Muscle layer of duodenum (tissue), 2 donors: ENCODE results near the gene SDE2.

Source experiments
- H3K27ac ChIP-seq: one replicate; pipeline ENCODE4 v1.7.0; 2013; ENCODE audit warnings: mild to moderate bottlenecking, low read length
- H3K27me3 ChIP-seq: one replicate; pipeline ENCODE4 v1.7.0; 2013; ENCODE audit warnings: low read depth, mild to moderate bottlenecking, control low read depth, low read length
- H3K36me3 ChIP-seq, 2 donors: one replicate each; pipeline ENCODE4 v1.7.0; 2013; ENCODE audit warnings: low read length in 2 of 2, control low read depth in 1 of 2, mild to moderate bottlenecking in 1 of 2; ENCODE audit not compliant: insufficient read depth in 2 of 2, control insufficient read depth in 1 of 2
- H3K4me1 ChIP-seq, 2 donors: one replicate each; pipeline ENCODE4 v1.7.0; 2013; ENCODE audit warnings: low read length in 2 of 2, mild to moderate bottlenecking in 2 of 2, control low read depth in 1 of 2, moderate library complexity in 1 of 2; ENCODE audit not compliant: insufficient read depth in 2 of 2, control insufficient read depth in 1 of 2
- H3K4me3 ChIP-seq, 2 donors: one replicate each; pipeline ENCODE4 v1.7.0; 2013; ENCODE audit warnings: low read length in 2 of 2, low read depth in 1 of 2, mild to moderate bottlenecking in 1 of 2
- H3K9me3 ChIP-seq, 2 donors: one replicate each; pipeline ENCODE4 v1.7.0; 2013; ENCODE audit warnings: low read length in 2 of 2, control low read depth in 1 of 2, mild to moderate bottlenecking in 1 of 2; ENCODE audit not compliant: control insufficient read depth in 1 of 2
- donor health status: healthy.

SDE2 gene

DNA sequence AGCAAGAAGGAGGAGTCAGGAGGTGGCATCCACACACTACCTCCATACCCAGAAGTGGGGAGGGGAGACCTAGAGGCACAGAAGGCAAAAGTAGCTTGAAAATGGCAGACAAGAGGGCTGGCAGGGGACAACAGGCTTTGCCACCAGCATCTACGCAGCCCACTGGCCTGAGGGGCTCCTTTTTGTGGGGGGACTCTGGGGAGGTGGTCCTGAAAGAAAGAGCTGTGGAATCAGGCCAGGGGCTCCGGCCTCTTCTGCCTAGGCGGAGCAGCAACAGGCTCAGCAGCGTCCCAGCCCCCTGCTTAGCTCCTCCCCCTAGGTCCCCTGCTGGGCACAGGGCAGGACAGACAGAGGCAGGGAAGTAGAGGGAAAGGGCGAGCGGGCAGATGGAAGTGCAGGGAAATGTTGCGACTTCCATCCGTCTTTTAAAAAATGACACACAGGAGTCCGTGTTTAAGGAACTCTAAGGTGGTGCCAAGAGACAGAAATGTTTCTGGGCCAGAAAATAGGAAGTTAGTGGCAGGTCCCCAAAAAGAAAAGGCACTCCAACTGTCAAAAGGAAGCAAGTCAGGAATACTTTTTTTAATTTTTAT, 48.1 kb downstream of the SDE2 start:
- H3K27me3 ChIP-seq, result no peaks in the 10 kb centered on the region
- H3K36me3 ChIP-seq, result no peaks in the 10 kb centered on the region
- no peak overlapping the region for H3K27ac ChIP-seq
- H3K4me3 ChIP-seq, result no peak overlapping the region
- H3K9me3 ChIP-seq, result no peaks in the 10 kb centered on the region
- no peaks in the 10 kb centered on the region for H3K4me1 ChIP-seq

DNA sequence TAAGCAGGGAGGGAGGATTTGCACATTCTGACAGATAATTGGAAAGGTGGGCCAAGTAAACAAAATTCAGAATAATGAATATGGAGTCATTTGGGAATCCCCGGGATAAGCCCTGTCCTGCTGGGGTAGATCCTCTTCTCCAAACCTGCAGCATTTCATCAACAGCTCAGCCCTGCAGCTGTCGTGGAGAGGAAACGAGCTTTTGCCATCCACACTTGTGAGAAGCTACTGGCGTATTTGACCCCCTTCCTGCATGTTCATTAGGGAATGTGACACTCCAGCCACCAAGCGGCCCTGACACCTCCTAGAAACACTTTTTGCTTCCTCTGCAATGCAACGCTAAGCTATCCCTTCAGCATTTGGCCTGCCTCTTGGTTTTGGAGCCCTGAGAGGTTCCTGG, 50.1 kb downstream of the SDE2 start:
- Histone ChIP-seq H3K4me1 (no peaks in the 10 kb centered on the region), H3K27ac (no peak overlapping the region), H3K36me3 (no peaks in the 10 kb centered on the region), H3K4me3 (no peak overlapping the region), H3K9me3 (no peaks in the 10 kb centered on the region), H3K27me3 (no peaks in the 10 kb centered on the region)

DNA sequence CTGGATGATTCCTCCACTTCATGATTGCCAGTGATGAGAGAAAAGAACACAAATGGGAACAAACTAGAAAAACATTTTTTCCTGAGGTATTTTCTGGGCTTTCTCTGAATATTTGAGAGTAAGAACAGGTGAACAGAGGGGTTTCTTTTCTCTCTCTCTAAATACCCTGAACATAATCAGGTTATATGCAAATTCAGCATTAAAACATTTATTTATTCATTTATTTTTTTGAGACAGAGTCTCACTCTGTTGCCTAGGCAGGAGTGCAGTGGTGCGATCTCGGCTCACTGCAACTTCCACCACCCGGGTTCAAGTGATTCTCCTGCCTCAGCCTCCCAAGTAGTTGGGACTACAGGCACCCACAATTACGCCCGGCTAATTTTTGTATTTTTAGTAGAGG, 52.3 kb downstream of the SDE2 start:
- peaks cover 0 to 1% of the 10 kb centered on the region in 2 donors for H3K4me1 ChIP-seq
- no peak overlapping the region for H3K27ac ChIP-seq
- no peaks in the 10 kb centered on the region for H3K9me3 ChIP-seq
- H3K4me3 ChIP-seq, result no peak overlapping the region
- no peaks in the 10 kb centered on the region for H3K27me3 ChIP-seq
- no peaks in the 10 kb centered on the region for H3K36me3 ChIP-seq

DNA sequence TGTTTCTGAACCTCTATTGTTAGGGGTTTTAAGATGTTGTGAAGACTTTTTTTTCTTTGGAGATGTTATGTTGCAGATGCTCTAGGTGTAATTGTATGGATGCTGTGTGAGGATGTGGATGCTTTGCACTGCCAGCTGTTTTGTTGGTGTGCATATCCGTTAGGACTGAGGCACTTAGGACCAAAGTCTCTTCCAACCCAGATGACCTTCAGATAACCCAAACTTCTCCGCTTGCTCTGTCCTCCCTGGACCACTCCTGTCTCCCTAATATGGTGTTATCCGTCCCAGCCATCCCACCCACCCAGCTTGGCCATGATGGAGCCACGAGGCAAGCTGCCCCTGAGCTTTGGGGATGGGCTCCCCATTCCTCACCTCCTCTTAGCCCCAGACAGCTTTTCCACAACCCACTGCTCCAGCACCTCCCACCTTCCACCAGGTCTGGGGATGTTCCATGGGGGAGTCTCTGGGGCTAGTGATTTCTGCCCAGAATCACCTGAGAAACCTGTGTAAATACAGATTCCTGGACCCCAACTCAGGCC, 53.0 kb downstream of the SDE2 start:
- Histone ChIP-seq H3K27me3 (no peaks in the 10 kb centered on the region), H3K4me3 (no peak overlapping the region), H3K4me1 (peaks cover 0 to 8% of the 10 kb centered on the region in 2 donors), H3K9me3 (no peaks in the 10 kb centered on the region), H3K27ac (no peak overlapping the region), H3K36me3 (no peaks in the 10 kb centered on the region)

DNA sequence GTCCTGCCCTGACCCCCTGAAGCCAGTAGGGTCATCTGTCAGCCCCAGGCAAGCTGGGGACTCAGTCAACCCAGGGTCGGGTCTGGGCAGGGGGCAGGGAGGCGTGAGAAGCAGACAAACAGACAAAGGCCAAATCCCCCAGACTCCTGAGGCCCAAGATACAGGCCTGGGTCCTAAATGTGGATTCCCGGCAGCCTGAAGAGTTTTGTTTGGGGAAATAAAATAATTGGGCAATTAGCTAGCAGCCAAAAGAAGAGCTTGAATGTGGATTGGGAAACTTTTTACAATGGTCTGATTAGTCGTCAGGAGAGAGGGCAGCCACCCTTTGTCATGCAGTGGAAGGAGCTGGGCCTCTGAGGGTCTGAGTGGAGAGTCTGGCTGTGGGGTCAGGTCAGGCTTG, 53.6 kb downstream of the SDE2 start:
- Histone ChIP-seq H3K27ac (no peak overlapping the region), H3K4me1 (peaks cover 0 to 14% of the 10 kb centered on the region in 2 donors), H3K36me3 (no peaks in the 10 kb centered on the region), H3K4me3 (no peak overlapping the region), H3K27me3 (no peaks in the 10 kb centered on the region), H3K9me3 (no peaks in the 10 kb centered on the region)

DNA sequence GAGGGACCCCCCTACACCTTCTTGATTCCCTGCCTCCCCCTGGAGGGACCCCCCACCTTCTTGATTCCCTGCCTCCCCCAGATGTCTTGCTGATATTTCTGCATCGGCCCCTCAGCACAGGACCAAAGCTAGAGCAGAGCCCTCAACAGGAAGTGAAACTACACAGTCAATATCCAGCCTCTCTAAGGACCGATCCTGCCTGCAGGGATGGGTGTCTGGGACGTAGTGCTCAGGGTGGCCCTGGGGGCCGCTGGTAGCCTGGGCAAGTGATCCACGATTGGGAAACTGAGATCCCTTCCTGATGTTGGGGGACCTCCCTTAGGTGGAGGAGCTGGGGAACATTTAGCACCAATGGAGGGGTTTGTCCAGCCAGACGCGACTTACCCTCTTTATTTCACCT, 54.2 kb downstream of the SDE2 start:
- H3K9me3 ChIP-seq, result no peaks in the 10 kb centered on the region
- no peak overlapping the region for H3K27ac ChIP-seq
- H3K4me1 ChIP-seq, result peaks cover 0 to 17% of the 10 kb centered on the region in 2 donors

DNA sequence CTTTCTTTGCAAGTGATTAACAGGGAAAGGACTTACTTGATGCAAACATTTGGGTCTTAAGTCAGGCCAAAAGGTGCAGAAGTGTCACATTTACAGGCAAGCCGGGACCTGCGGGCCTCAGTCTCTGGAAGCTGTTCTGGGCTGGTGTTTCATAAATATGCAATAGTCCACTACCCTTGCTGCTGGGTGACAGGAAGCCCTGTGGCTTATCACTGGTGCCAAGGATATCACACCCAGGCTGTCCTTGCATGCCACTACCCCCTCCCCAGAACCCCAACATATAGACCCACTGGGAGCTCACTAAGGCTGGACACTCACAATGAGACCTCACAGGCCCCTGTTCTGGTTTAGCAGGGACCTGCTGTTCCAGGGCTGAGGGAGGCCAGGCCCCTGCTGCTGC, 54.8 kb downstream of the SDE2 start:
- no peaks in the 10 kb centered on the region for H3K9me3 ChIP-seq
- peaks cover 0 to 17% of the 10 kb centered on the region in 2 donors for H3K4me1 ChIP-seq
- no peaks in the 10 kb centered on the region for H3K27me3 ChIP-seq
- H3K4me3 ChIP-seq, result no peak overlapping the region
- H3K27ac ChIP-seq, result no peak overlapping the region
- no peaks in the 10 kb centered on the region for H3K36me3 ChIP-seq

More for the DNA sequence above, 54.2 kb downstream of the SDE2 start:
- Histone ChIP-seq H3K36me3 (no peaks in the 10 kb centered on the region), H3K4me3 (no peak overlapping the region), H3K27me3 (no peaks in the 10 kb centered on the region)

DNA sequence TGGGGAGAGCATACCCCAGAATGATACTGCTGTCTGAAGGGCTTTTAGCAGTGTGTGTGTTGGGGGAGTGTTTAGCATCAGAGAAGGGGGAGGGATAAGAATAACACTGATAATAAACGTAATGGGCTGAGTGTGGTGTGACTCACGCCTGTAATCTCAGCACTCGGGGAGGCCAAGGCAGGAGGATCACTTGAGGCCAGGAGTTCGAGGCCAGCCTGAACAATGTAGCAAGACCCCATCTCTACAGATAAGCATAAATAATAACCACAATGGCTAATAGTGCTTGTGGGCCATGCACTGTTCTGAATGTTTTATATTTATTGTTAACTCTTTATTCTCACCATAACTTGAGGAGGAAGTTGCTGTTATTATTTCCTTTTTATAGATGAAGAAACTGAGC, 55.6 kb downstream of the SDE2 start:
- H3K4me1 ChIP-seq, result peaks cover 0 to 17% of the 10 kb centered on the region in 2 donors
- no peaks in the 10 kb centered on the region for H3K9me3 ChIP-seq
- no peak overlapping the region for H3K4me3 ChIP-seq
- no peak overlapping the region for H3K27ac ChIP-seq
- H3K36me3 ChIP-seq, result no peaks in the 10 kb centered on the region
- H3K27me3 ChIP-seq, result no peaks in the 10 kb centered on the region

DNA sequence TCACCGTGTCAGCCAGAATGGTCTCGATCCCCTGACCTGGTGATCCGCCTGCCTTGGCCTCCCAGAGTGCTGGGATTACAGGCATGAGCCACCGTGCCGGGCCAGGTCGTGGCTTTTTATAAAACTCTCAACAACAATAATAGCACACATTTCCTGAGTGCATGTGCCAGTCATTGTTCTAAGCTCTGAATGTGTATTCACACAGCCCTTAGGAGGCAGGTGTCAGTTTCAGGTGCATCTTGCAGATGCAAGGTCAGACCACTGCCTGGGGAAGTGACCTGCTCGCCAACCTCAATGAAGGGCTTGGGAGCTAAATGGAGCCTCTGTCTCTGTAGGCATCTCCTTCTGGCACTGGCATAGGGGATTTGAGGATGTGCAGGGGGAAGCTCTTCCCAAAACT, 56.6 kb downstream of the SDE2 start:
- no peaks in the 10 kb centered on the region for H3K36me3 ChIP-seq
- no peak overlapping the region for H3K4me3 ChIP-seq
- no peak overlapping the region for H3K27ac ChIP-seq
- peaks cover 0 to 17% of the 10 kb centered on the region in 2 donors for H3K4me1 ChIP-seq
- no peaks in the 10 kb centered on the region for H3K27me3 ChIP-seq
- no peaks in the 10 kb centered on the region for H3K9me3 ChIP-seq

DNA sequence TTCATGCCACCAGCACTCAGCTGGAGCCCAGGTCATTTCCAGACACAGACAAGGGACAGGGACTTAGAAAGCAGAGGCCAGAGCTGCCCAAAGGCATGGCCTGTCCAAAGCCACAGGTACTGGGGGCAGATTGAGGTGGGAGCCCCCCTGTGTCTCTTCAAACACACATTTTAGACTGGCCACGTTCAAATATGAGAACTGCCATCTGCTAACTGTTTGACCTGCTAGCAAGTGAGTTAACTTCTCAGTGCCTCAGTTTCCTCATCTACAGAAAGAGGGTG, 57.3 kb downstream of the SDE2 start:
- Histone ChIP-seq H3K36me3 (no peaks in the 10 kb centered on the region), H3K4me3 (no peak overlapping the region), H3K27ac (no peak overlapping the region), H3K9me3 (no peaks in the 10 kb centered on the region), H3K27me3 (no peaks in the 10 kb centered on the region), H3K4me1 (peaks cover 0 to 17% of the 10 kb centered on the region in 2 donors)

DNA sequence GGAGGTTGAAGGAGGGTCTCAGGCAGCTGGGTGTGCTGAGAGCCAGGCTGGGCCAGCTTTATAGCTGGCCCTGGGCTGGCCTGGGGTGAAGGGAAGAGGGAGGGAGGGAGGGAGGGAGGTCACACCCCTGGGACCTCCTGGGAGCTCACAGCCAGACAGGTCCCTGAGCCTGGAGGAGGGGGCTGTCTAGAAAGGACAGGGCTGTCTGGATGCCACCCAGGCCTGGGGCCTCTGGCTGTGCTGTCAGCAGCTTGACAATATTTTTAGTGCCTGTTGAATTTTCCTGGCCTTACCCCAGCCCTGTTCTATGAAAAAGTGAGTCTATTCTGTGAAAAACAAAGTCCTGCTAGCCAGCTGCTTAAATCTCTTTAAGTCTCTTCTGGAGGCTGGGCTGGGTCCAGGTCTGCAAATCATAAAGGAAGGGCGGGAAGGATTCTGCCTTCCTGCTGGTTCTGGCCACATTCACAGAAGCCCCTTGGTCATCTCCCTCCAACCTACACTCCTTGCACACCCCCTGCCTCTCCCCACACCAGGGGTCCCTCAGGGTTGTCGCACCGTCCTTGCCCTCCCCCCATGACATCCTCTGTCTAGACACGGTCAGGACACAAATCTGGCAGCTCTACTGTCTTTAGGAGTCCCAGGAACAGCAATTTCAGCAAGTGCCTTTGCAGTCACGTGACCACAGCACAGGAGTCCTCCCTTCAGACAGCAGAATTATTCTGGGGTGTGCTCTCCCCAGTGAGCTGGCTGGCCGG, 57.8 kb downstream of the SDE2 start, which contains the start of gene LEFTY2:
LEFTY2 (minus strand) TSS at position 34 of the 755 bp plus-strand sequence. CDS start 80 bp downstream, outside the sequence.
- Histone ChIP-seq H3K27me3 (no peaks in the 10 kb centered on the region), H3K27ac (no peak within 1 kb of the TSS), H3K36me3 (no peaks in the 10 kb centered on the region), H3K4me3 (no peak within 1 kb of the TSS), H3K9me3 (no peaks in the 10 kb centered on the region), H3K4me1 (peaks cover 0 to 17% of the 10 kb centered on the region in 2 donors)
